ENCODE data around the gene PCDH10. TPM values are rescaled to one million over a fixed set of nuclear protein-coding genes. Genes with fewer than 3 reads are reported as not detected.

Gene PCDH10
- total and polyA plus RNA-seq, 10 of the 15 experiments (the other 5 are each of a cell fraction or from before 2014, with no cell fraction given): under 0.01 to 0.38 (median 0.02) TPM; not detected in 6

GRCh38 chr4:133149932-133150471 lies 908 bp downstream of the PCDH10 start (continued):
- TF ChIP-seq RCOR1 (conservative IDR thresholded peaks at IDR 0.05; ENCODE audit: low read depth, low read length) (no peak), ZNF687 (IDR thresholded peaks at IDR 0.05) (no peak), BACH1 (IDR thresholded peaks at IDR 0.05; ENCODE audit: borderline replicate concordance) (no peak), TAF1 (IDR thresholded peaks at IDR 0.05; ENCODE audit: borderline replicate concordance, low read depth, low read length) (no peak)

GRCh38 chr4:133150486-133151340 lies 1.6 kb downstream of the PCDH10 start:
- RAD21 ChIA-PET (ENCODE audit: unreplicated experiment): no interaction called here
- no peak for TF ChIP-seq RAD51 (IDR thresholded peaks at IDR 0.05)
- TF ChIP-seq ELK1 (IDR thresholded peaks at IDR 0.05; ENCODE audit: low read depth, low read length): no peak
- no peak for TF ChIP-seq ETV6 (conservative IDR thresholded peaks at IDR 0.05 in 1 of 2, IDR thresholded peaks at IDR 0.05 in 1 of 2; ENCODE audit: borderline replicate concordance in 1 of 2, low read depth in 1 of 2)
- TF ChIP-seq BACH1 (IDR thresholded peaks at IDR 0.05; ENCODE audit: borderline replicate concordance): no peak
- no peak for TF ChIP-seq HCFC1 (IDR thresholded peaks at IDR 0.05; ENCODE audit: low read length)
- TF ChIP-seq BCL3 (IDR thresholded peaks at IDR 0.05; ENCODE audit: borderline replicate concordance, insufficient read depth, low read depth, low read length, poor library complexity, severe bottlenecking): no peak
- TF ChIP-seq YBX1 (IDR thresholded peaks at IDR 0.05): no peak
- TF ChIP-seq NFXL1 (IDR thresholded peaks at IDR 0.05; ENCODE audit: borderline replicate concordance): no peak
- H3K9ac ChIP-seq (ENCODE audit: control insufficient read depth, insufficient read depth, low read length): no peak overlapping the region
- H3K4me1 ChIP-seq (ENCODE audit: control insufficient read depth, insufficient read depth, low read length): no peaks in the 10 kb centered on the region
- H2AFZ ChIP-seq (ENCODE audit: control insufficient read depth, low read depth, low read length): no peak overlapping the region
- no peak for FAIRE-seq
- POLR2A ChIA-PET: no interaction called here
- no peak for DNase-seq (ENCODE audit: low read depth, low spot score)
- H3K4me3 ChIP-seq: no peak overlapping the region
- SMC1A ChIA-PET (ENCODE audit: uncharacterized antibody, unreplicated experiment): no interaction called here
- no peaks in the 10 kb centered on the region for H4K20me1 ChIP-seq (ENCODE audit: control insufficient read depth, insufficient read depth)
- 59% methylated on average over 48 of the region's 63 CpGs for WGBS (ENCODE audit: insufficient coverage, insufficient replicate concordance, low lambda C conversion rate, missing lambda C conversion rate)
- H3K79me2 ChIP-seq (ENCODE audit: control insufficient read depth, insufficient read depth, low read length): no peaks in the 10 kb centered on the region
- intact Hi-C loops (cut with micrococcal nuclease; ENCODE audit: unreplicated experiment) (no loop called here), in situ Hi-C loops (cut with MboI) (no loop called here)
- no peaks in the 10 kb centered on the region; the same call in 1 of the 3 replicates for H3K9me3 ChIP-seq (replicated peaks; ENCODE audit: control insufficient read depth, insufficient read depth, low read length)
- no TSS peak for BruUV-seq (replicated peaks)
- H3K4me2 ChIP-seq (ENCODE audit: control insufficient read depth, insufficient read depth): no peak overlapping the region
- peaks cover 9 to 18% of the 10 kb centered on the region in 2 experiments for H3K27me3 ChIP-seq (replicated peaks in 1 of 2; ENCODE audit: control insufficient read depth in 2 of 2, insufficient read depth in 2 of 2, low read length in 1 of 2)
- CTCF ChIA-PET: no interaction called here
- no peak for ATAC-seq
- no peaks in the 10 kb centered on the region for H3K36me3 ChIP-seq (ENCODE audit: control insufficient read depth in 2 of 2, insufficient read depth in 2 of 2, low read length in 1 of 2)
- no peak overlapping the region for H3K27ac ChIP-seq (ENCODE audit: control insufficient read depth, insufficient read depth)
